RWPE2 (cell line): ENCODE data around the gene SYVN1.

Source experiments
- ATAC-seq: fragments of 200-7000 bp; cut with Tn5 transposase; 3 replicates; pipeline ENCODE4 v1.9.1; 2021; ENCODE audit warnings: low read depth
- DNase-seq: peaks from one replicate; pipeline ENCODE4 v3.0.0-alpha.2; 2020; ENCODE audit warnings: low spot score
- H3K27ac ChIP-seq: fragments of 450-650 bp; 2 replicates; pipeline ENCODE4 v1.5.1; 2017; ENCODE audit warnings: mild to moderate bottlenecking; ENCODE audit not compliant: poor library complexity, severe bottlenecking
- H3K27me3 ChIP-seq: fragments of 250-450 bp; sonication (Bioruptor Pico); 2 replicates; pipeline ENCODE4 v1.5.1; 2021; ENCODE audit warnings: mild to moderate bottlenecking, moderate library complexity; ENCODE audit not compliant: insufficient read depth, poor library complexity, severe bottlenecking
- H3K36me3 ChIP-seq: fragments of 250-450 bp; sonication (Bioruptor Pico); 2 replicates; pipeline ENCODE4 v1.5.1; 2020; ENCODE audit warnings: low read depth, mild to moderate bottlenecking, moderate library complexity
- H3K4me1 ChIP-seq: fragments of 250-450 bp; sonication (Bioruptor Pico); 2 replicates; pipeline ENCODE4 v1.5.1; 2021; ENCODE audit warnings: mild to moderate bottlenecking, moderate library complexity; ENCODE audit not compliant: insufficient read depth, poor library complexity, severe bottlenecking
- H3K4me3 ChIP-seq: fragments of 250-450 bp; sonication (Bioruptor Pico); 2 replicates; pipeline ENCODE4 v1.5.1; 2021; ENCODE audit warnings: mild to moderate bottlenecking, moderate library complexity; ENCODE audit not compliant: severe bottlenecking
- H3K9me3 ChIP-seq: fragments of 250-450 bp; sonication (Bioruptor Pico); 2 replicates; pipeline ENCODE4 v1.5.1; 2021; ENCODE audit warnings: mild to moderate bottlenecking, moderate library complexity; ENCODE audit not compliant: severe bottlenecking
- TF ChIP-seq, protein P1 (sequence below): fragments of 450-650 bp; IDR thresholded peaks from one replicate; pipeline ENCODE4 v1.5.1; 2017; ENCODE audit warnings: mild to moderate bottlenecking, moderate library complexity; ENCODE audit not compliant: poor library complexity, severe bottlenecking

The SYVN1 gene

GRCh38 chr11:65141896-65142494 is 7.7 kb upstream of the SYVN1 start:
- H3K4me1 ChIP-seq = peaks cover 3% of the 10 kb centered on the region
- H3K27ac ChIP-seq = no peak overlapping the region
- TF ChIP-seq, protein P1, sequence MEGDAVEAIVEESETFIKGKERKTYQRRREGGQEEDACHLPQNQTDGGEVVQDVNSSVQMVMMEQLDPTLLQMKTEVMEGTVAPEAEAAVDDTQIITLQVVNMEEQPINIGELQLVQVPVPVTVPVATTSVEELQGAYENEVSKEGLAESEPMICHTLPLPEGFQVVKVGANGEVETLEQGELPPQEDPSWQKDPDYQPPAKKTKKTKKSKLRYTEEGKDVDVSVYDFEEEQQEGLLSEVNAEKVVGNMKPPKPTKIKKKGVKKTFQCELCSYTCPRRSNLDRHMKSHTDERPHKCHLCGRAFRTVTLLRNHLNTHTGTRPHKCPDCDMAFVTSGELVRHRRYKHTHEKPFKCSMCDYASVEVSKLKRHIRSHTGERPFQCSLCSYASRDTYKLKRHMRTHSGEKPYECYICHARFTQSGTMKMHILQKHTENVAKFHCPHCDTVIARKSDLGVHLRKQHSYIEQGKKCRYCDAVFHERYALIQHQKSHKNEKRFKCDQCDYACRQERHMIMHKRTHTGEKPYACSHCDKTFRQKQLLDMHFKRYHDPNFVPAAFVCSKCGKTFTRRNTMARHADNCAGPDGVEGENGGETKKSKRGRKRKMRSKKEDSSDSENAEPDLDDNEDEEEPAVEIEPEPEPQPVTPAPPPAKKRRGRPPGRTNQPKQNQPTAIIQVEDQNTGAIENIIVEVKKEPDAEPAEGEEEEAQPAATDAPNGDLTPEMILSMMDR = no peak
- no peaks in the 10 kb centered on the region for H3K27me3 ChIP-seq
- ATAC-seq (no peak), DNase-seq (no peak)
- peaks cover under 1% of the 10 kb centered on the region for H3K9me3 ChIP-seq
- H3K4me3 ChIP-seq = no peak overlapping the region
- H3K36me3 ChIP-seq = no peaks in the 10 kb centered on the region

GRCh38 chr11:65136515-65137096 is 2.3 kb upstream of the SYVN1 start:
- no peaks in the 10 kb centered on the region for H3K27me3 ChIP-seq
- H3K4me3 ChIP-seq = no peak overlapping the region
- H3K36me3 ChIP-seq = peaks cover 15% of the 10 kb centered on the region
- no peak for DNase-seq
- ATAC-seq = no peak
- TF ChIP-seq, protein P1 = no peak
- H3K9me3 ChIP-seq = no peaks in the 10 kb centered on the region
- no peak overlapping the region for H3K27ac ChIP-seq
- peaks cover 6% of the 10 kb centered on the region for H3K4me1 ChIP-seq

- Histone ChIP-seq H3K36me3 (peaks cover 24% of the 10 kb centered on the region), H3K27ac (peak overlapping the region; percentile 88)
Observed at GRCh38 chr11:65135633-65136145, 1.4 kb upstream of the SYVN1 start.

GRCh38 chr11:65134952-65135632 is 773 bp upstream of the SYVN1 start:
- TF ChIP-seq, protein P1 = no peak
- DNase-seq = peak; percentile 92

More at GRCh38 chr11:65135633-65136145, 1.4 kb upstream of the SYVN1 start:
- peaks cover 6% of the 10 kb centered on the region for H3K4me1 ChIP-seq
- TF ChIP-seq, protein P1 = no peak
- DNase-seq = no peak
- no peaks in the 10 kb centered on the region for H3K9me3 ChIP-seq
- no peak for ATAC-seq
- peak overlapping the region; percentile 69 for H3K4me3 ChIP-seq
- no peaks in the 10 kb centered on the region for H3K27me3 ChIP-seq

More at GRCh38 chr11:65134952-65135632, 773 bp upstream of the SYVN1 start:
- Histone ChIP-seq H3K27ac (peak overlapping the region; percentile 88), H3K27me3 (no peaks in the 10 kb centered on the region), H3K4me3 (peak overlapping the region; percentile 69), H3K36me3 (peaks cover 26% of the 10 kb centered on the region), H3K4me1 (peaks cover 6% of the 10 kb centered on the region), H3K9me3 (no peaks in the 10 kb centered on the region)
- peak; percentile 93 for ATAC-seq
